SK-N-SH (cell line): ENCODE data around the gene RICTOR. TPM values are rescaled to one million over a fixed set of nuclear protein-coding genes. Genes with fewer than 3 reads are reported as not detected.

Experiments used
- CTCF ChIA-PET: fragments of 300-600, 350-600 bp; formaldehyde crosslinking; extraction: SDS; loops from one replicate; lab custom pipeline; 2021; lab: Yijun Ruan, JAX
- POLR2A ChIA-PET: fragments of 350-600 bp; sonication (Branson Sonifier 250); formaldehyde crosslinking; extraction: SDS; loops from one replicate; lab custom pipeline; 2020; ENCODE audit warnings: antibody characterized with exemption, inconsistent platforms; lab: Yijun Ruan, JAX
- DNase-seq: peaks from one replicate; pipeline ENCODE4 v3.0.0; 2012
- H2AFZ ChIP-seq: fragments of 200-600 bp; sonication (generic); 2 replicates; pipeline ENCODE4 v1.8.1; 2016; ENCODE audit warnings: antibody characterized with exemption, mild to moderate bottlenecking, low read depth
- H3F3A ChIP-seq: fragments of 200-600 bp; sonication (generic); replicated peaks from 2 replicates; pipeline ENCODE3; 2016; ENCODE audit warnings: antibody characterized with exemption, mild to moderate bottlenecking; ENCODE audit not compliant: insufficient read depth
- H3K27ac ChIP-seq, 2 experiments: fragments of 200-500 bp in 1 of 2; fragments of 200-600 bp in 1 of 2; sonication (Bioruptor generic) in 1 of 2; sonication (generic), shearing (Covaris generic) in 1 of 2; 2 replicates each; pipeline versions ENCODE4 v1.5.1 to v1.6.1; 2014 to 2016; ENCODE audit warnings: low read depth in 2 of 2, inconsistent platforms in 1 of 2, low read length in 1 of 2, mild to moderate bottlenecking in 1 of 2, mixed read lengths in 1 of 2
- H3K27me3 ChIP-seq: fragments of 200-600 bp; sonication (generic), shearing (Covaris generic); 2 replicates; pipeline ENCODE4 v1.6.1; 2016; ENCODE audit warnings: mixed run types; ENCODE audit not compliant: insufficient read depth
- H3K36me3 ChIP-seq, 2 experiments: fragments of 200-500 bp in 1 of 2; fragments of 200-600 bp in 1 of 2; sonication (Bioruptor generic) in 1 of 2; sonication (generic) in 1 of 2; replicated peaks in 1 of 2; 2 replicates each; pipeline versions ENCODE3 to v1.5.1; 2014 to 2016; ENCODE audit warnings: low read length in 1 of 2, mild to moderate bottlenecking in 1 of 2; ENCODE audit not compliant: insufficient read depth in 2 of 2, control insufficient read depth in 1 of 2
- H3K4me1 ChIP-seq, 2 experiments: fragments of 200-500 bp in 1 of 2; fragments of 200-600 bp in 1 of 2; sonication (Bioruptor generic) in 1 of 2; sonication (generic), shearing (Covaris generic) in 1 of 2; 2 replicates each; pipeline versions ENCODE4 v1.5.1 to v1.6.1; 2014 to 2016; ENCODE audit warnings: low read depth in 1 of 2, low read length in 1 of 2, mixed run types in 1 of 2; ENCODE audit not compliant: insufficient read depth in 2 of 2, control insufficient read depth in 1 of 2
- H3K4me2 ChIP-seq: fragments of 200-600 bp; sonication (generic), shearing (Covaris generic); 2 replicates; pipeline ENCODE4 v1.6.1; 2017; ENCODE audit warnings: mixed run types
- H3K4me3 ChIP-seq, 2 experiments: fragments of 200-500 bp in 1 of 2; fragments of 200-600 bp in 1 of 2; sonication (Bioruptor generic) in 1 of 2; sonication (generic), shearing (Covaris generic) in 1 of 2; 2 replicates each; pipeline versions ENCODE4 v1.5.1 to v1.8.1; 2014 to 2016; ENCODE audit warnings: low read depth in 2 of 2, inconsistent platforms in 1 of 2, low read length in 1 of 2, mild to moderate bottlenecking in 1 of 2, mixed read lengths in 1 of 2, moderate library complexity in 1 of 2
- H3K79me2 ChIP-seq: fragments of 200-600 bp; sonication (generic); 2 replicates; pipeline ENCODE4 v1.8.1; 2017; ENCODE audit warnings: mild to moderate bottlenecking; ENCODE audit not compliant: insufficient read depth
- H3K9ac ChIP-seq: fragments of 200-600 bp; sonication (generic); 2 replicates; pipeline ENCODE4 v1.6.1; 2017; ENCODE audit warnings: mixed run types
- H3K9me2 ChIP-seq: fragments of 200-600 bp; sonication (generic); 2 replicates; pipeline ENCODE4 v1.6.1; 2017; ENCODE audit warnings: mixed run types
- H3K9me3 ChIP-seq: fragments of 200-600 bp; sonication (generic); 2 replicates; pipeline ENCODE4 v1.6.1; 2017; ENCODE audit warnings: mixed run types, mild to moderate bottlenecking, moderate library complexity
- H4K20me1 ChIP-seq: fragments of 200-600 bp; sonication (generic); 2 replicates; pipeline ENCODE4 v1.6.1; 2017; ENCODE audit warnings: mild to moderate bottlenecking, mixed run types; ENCODE audit not compliant: insufficient read depth
- ELF1 ChIP-seq: IDR thresholded peaks from 2 replicates; pipeline ENCODE4 v1.4.0; 2012
- EP300 ChIP-seq, 2 experiments: IDR thresholded peaks; 2 replicates each; pipeline versions ENCODE4 v1.4.0 to v1.6.1; 2012; ENCODE audit warnings: borderline replicate concordance in 1 of 2, low read depth in 1 of 2, low read length in 1 of 2
- FOXM1 ChIP-seq: IDR thresholded peaks from 2 replicates; pipeline ENCODE4 v1.4.0; 2012; ENCODE audit warnings: low read depth, mild to moderate bottlenecking
- POLR2AphosphoS5 ChIP-seq: IDR thresholded peaks from 2 replicates; pipeline ENCODE4 v1.6.1; 2012; ENCODE audit warnings: low read depth, low read length
- RAD21 ChIP-seq: IDR thresholded peaks from 2 replicates; pipeline ENCODE4 v1.6.1; 2012; ENCODE audit warnings: mild to moderate bottlenecking, low read length
- SMC3 ChIP-seq: IDR thresholded peaks from 2 replicates; pipeline ENCODE4 v1.6.1; 2012; ENCODE audit warnings: low read depth, low read length, improper control_type of control experiment
- TAF1 ChIP-seq: IDR thresholded peaks from 2 replicates; pipeline ENCODE4 v1.6.1; 2012; ENCODE audit warnings: low read depth, mild to moderate bottlenecking, low read length, moderate library complexity, borderline replicate concordance
- WGBS: methylation state at CpG from one replicate; pipeline ENCODE4 v1.1.6; 2017; ENCODE audit warnings: low lambda C conversion rate; 5-methylcytosine and 5-hydroxymethylcytosine counted together
- polyA plus RNA-seq, 3 experiments: library from polyadenylated mRNA; depleted of rRNA; stranded (reverse); fragments of >200 nt; gene quantifications; 2 replicates each; pipeline ENCODE4 v1.2.3, GENCODE V29; 2012
- TF ChIP-seq, protein P1 (sequence below): fragments of 200-600 bp; sonication (generic); IDR thresholded peaks from 2 replicates; pipeline ENCODE4 v1.6.1; 2017; ENCODE audit warnings: antibody characterized with exemption, mild to moderate bottlenecking, moderate library complexity
- TF ChIP-seq, protein P2 (sequence below): IDR thresholded peaks from 2 replicates; pipeline ENCODE4 v1.6.1; 2012; ENCODE audit warnings: mild to moderate bottlenecking, low read depth, low read length, moderate library complexity

The RICTOR gene
- polyA plus RNA-seq, 1 of the 3 experiments (the other 2 are of a cell fraction), result 1.6 TPM

DNA sequence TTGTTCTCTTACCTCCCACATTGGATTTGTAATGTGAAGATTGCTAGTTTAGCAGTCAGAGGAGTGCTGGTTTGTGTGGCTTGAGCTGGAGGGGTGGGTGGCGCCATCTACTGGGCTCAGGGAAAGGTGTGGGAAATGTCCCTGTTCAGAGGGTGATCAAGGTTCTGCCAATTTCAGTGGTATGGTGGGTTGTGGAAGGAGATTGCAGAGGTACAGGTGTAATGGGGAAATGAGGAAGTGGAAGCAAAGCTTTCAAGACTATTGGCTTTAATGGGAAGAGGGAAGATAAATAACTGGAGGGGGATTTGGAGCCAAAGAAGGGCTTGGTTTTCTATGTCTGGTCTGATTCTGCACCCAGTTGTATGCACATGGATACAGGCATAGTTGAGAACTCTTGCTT, 152.0 kb downstream of the RICTOR start:
- H3K36me3 ChIP-seq, result peaks cover 34 to 55% of the 10 kb centered on the region in 2 experiments
- 8% methylated on average over 1 of the region's 1 CpG for WGBS
- no peaks in the 10 kb centered on the region for H3K9me3 ChIP-seq
- H2AFZ ChIP-seq, result no peak overlapping the region
- DNase-seq, result peak; percentile 64
- no peak overlapping the region for H3K4me2 ChIP-seq
- H3K9me2 ChIP-seq, result no peaks in the 10 kb centered on the region
- POLR2A ChIA-PET, result no interaction called here
- no peaks in the 10 kb centered on the region for H4K20me1 ChIP-seq
- CTCF ChIA-PET, result interaction anchor here (0.5 to 3.9 kb wide), 31 partner anchors 9 to 1184 kb away, joined by 3 to 34 read pairs (median 5); no protein-coding TSS in a partner anchor
- no peak overlapping the region for H3K27ac ChIP-seq
- H3K27me3 ChIP-seq, result no peaks in the 10 kb centered on the region
- H3K79me2 ChIP-seq, result no peaks in the 10 kb centered on the region
- no peak overlapping the region; a peak in 1 of 4 replicates for H3K4me3 ChIP-seq
- peaks cover 35% of the 10 kb centered on the region for H3F3A ChIP-seq
- peaks cover 0 to 23% of the 10 kb centered on the region in 2 experiments; a peak in 2 of 4 replicates for H3K4me1 ChIP-seq
- H3K9ac ChIP-seq, result no peak overlapping the region
- TF ChIP-seq ELF1 (no peak), FOXM1 (no peak), SMC3 (peak; percentile 59), RAD21 (peak; percentile 73), POLR2AphosphoS5 (no peak), TAF1 (no peak)
- TF ChIP-seq, protein P1, sequence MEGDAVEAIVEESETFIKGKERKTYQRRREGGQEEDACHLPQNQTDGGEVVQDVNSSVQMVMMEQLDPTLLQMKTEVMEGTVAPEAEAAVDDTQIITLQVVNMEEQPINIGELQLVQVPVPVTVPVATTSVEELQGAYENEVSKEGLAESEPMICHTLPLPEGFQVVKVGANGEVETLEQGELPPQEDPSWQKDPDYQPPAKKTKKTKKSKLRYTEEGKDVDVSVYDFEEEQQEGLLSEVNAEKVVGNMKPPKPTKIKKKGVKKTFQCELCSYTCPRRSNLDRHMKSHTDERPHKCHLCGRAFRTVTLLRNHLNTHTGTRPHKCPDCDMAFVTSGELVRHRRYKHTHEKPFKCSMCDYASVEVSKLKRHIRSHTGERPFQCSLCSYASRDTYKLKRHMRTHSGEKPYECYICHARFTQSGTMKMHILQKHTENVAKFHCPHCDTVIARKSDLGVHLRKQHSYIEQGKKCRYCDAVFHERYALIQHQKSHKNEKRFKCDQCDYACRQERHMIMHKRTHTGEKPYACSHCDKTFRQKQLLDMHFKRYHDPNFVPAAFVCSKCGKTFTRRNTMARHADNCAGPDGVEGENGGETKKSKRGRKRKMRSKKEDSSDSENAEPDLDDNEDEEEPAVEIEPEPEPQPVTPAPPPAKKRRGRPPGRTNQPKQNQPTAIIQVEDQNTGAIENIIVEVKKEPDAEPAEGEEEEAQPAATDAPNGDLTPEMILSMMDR, result peak; percentile 88
- TF ChIP-seq, protein P2, sequence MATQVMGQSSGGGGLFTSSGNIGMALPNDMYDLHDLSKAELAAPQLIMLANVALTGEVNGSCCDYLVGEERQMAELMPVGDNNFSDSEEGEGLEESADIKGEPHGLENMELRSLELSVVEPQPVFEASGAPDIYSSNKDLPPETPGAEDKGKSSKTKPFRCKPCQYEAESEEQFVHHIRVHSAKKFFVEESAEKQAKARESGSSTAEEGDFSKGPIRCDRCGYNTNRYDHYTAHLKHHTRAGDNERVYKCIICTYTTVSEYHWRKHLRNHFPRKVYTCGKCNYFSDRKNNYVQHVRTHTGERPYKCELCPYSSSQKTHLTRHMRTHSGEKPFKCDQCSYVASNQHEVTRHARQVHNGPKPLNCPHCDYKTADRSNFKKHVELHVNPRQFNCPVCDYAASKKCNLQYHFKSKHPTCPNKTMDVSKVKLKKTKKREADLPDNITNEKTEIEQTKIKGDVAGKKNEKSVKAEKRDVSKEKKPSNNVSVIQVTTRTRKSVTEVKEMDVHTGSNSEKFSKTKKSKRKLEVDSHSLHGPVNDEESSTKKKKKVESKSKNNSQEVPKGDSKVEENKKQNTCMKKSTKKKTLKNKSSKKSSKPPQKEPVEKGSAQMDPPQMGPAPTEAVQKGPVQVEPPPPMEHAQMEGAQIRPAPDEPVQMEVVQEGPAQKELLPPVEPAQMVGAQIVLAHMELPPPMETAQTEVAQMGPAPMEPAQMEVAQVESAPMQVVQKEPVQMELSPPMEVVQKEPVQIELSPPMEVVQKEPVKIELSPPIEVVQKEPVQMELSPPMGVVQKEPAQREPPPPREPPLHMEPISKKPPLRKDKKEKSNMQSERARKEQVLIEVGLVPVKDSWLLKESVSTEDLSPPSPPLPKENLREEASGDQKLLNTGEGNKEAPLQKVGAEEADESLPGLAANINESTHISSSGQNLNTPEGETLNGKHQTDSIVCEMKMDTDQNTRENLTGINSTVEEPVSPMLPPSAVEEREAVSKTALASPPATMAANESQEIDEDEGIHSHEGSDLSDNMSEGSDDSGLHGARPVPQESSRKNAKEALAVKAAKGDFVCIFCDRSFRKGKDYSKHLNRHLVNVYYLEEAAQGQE, result peak; percentile 71; the same call in 1 of the 2 replicates
- TF ChIP-seq, all 33 proteins: peak for 4

DNA sequence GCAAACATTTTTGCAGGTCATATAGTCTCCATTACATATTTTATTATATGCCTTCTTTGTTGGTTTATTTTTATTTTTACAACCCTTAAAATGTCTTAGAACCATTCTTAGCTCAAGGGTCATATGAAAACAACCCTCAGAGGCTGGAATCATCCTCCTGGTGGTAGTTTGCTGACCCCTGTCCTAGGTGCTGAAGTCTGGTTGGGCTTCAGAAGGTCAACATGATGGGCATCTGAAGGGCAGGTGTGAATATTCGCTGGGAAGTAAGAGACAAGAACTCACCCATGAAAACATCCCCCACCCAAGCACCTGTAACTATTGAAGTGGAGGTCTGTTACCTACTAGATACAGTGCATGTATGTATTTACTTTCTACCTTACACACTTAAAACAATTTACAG, 153.0 kb downstream of the RICTOR start:
- DNase-seq, result no peak
- Histone ChIP-seq H3K4me2 (no peak overlapping the region), H4K20me1 (no peaks in the 10 kb centered on the region), H3K27me3 (no peaks in the 10 kb centered on the region), H3F3A (peaks cover 27% of the 10 kb centered on the region), H3K4me3 (no peak overlapping the region), H2AFZ (no peak overlapping the region), H3K36me3 (peaks cover 34 to 55% of the 10 kb centered on the region in 2 experiments), H3K4me1 (peaks cover 0 to 20% of the 10 kb centered on the region in 2 experiments; a peak in 2 of 4 replicates), H3K9me2 (no peaks in the 10 kb centered on the region), H3K79me2 (no peaks in the 10 kb centered on the region), H3K9me3 (no peaks in the 10 kb centered on the region), H3K9ac (no peak overlapping the region), H3K27ac (no peak overlapping the region)
- TF ChIP-seq, protein P2, result peak; percentile 96
- no peak for TF ChIP-seq EP300 (IDR thresholded peaks at IDR 0.05; ENCODE audit: borderline replicate concordance in 1 of 2, low read depth in 1 of 2, low read length in 1 of 2)
- 10% methylated on average over 1 of the region's 1 CpG for WGBS
- CTCF ChIA-PET, result interaction anchor here (0.9 to 3.9 kb wide), 13 partner anchors 10 to 713 kb away, joined by 3 to 34 read pairs (median 7); no protein-coding TSS in a partner anchor
- POLR2A ChIA-PET, result no interaction called here
